GM19239 (cell line): ENCODE data around the gene NANOS2.

Experiments used
- DNase-seq: peaks from one replicate; pipeline ENCODE4 v3.0.0; 2011; ENCODE audit warnings: low spot score; ENCODE audit not compliant: insufficient read length
- FAIRE-seq: peaks from 2 replicates; lab custom pipeline; 2011; peaks lifted over from hg19 to GRCh38; lab: Jason Lieb, UNC

NANOS2 gene

DNA sequence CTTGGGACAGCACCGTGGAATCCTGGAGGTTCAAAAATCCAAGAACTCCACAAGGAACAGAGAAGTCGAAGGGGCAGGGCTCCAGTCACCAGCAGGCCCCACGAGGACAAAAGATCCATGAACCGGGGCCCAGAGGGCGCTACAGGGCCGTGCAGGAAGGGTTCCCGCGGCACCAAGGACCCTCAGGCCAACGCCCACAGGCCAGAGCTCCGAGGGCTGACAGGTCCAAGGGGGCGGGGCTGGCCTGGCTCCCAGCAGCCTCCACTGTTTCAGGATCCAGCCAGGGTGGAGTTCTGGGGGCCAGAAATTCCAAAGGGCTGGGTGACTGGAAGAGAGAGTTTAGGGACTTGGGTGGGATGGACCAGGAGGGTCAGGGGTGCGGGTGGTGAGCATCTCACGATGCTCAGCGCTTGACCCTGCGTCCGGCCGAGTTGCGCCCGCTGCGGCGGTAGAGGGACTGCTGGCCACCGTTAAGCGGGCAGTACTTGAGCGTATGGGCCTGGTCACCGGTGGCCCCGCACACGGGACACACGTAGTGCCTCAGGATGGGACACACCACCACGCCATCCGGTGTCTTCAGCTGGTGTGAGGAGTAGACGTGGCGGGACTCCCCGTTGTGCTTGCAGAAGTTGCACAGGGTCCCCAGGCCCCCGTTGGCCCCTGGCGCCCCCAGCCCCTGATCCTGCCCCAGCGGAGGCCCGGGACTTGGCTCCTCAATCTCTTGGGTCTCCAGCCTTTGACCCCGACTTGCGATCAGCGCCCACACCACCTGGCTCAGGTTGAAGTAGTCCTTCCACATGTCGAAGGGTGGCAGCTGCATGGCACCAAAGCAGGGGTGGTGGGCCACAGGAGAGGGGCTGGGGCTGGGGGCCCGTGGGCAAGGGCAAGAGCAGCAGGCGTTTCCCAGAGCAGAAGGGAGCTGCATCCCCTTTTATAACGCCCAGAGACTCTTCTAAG, at the start of gene NANOS2:
NANOS2 (minus strand) TSS at position 905 of the 957 bp plus-strand sequence; CDS start at position 820, 85 bp downstream.
- FAIRE-seq (no peak), DNase-seq (no peak)

DNA sequence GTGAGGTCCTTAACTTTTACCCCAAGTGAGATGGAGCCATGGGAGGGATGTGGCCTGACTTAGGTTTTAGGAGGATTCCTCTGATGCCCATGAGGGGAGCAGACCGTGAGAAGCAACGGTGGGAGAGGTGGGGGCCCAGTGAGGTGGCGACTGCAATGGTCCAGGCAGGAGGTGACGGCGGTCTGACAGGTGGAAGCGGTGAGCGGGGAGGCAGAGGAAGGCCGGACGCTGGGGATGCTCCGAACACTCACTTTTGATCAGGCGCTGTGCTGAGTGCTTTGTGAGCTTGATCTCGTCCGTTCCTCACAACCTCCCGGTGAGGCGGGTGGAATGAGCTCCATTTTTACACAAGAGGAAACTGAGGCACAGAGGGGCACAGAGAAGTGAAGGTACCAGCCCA, 47.4 kb upstream of the NANOS2 start:
- DNase-seq (no peak), FAIRE-seq (no peak)

DNA sequence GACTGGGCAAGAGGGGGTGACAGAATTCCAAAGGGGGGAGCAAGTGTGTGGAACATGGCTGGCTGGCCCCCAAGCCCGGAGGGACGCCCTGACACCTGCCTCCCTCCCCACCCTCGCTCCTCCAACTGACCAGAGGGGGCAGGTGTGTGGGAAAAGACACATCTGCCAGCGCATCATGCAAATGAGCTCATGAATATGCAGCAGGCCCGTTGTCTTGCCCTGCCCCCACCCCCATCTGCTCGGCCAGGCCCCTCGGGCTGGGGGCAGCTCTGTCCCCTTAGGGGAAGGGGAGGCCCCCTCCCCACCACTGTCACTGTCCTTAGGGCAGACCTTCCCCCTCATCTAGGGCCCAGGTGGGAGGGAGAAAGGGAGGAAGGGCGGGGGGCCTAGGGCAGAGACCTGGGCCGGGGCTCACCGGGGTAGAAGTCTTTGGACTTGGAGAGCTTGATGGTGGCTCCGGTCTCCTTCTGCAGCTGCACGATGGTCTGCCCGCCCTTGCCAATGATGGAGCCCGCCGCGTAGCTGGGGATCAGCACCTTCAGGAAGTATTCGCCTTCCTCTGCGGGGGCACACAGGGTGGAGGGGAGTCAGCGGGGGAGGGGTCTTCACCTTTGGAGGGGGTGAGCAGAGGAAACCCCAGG, 46.1 kb upstream of the NANOS2 start:
- no peak for FAIRE-seq
- DNase-seq: no peak

DNA sequence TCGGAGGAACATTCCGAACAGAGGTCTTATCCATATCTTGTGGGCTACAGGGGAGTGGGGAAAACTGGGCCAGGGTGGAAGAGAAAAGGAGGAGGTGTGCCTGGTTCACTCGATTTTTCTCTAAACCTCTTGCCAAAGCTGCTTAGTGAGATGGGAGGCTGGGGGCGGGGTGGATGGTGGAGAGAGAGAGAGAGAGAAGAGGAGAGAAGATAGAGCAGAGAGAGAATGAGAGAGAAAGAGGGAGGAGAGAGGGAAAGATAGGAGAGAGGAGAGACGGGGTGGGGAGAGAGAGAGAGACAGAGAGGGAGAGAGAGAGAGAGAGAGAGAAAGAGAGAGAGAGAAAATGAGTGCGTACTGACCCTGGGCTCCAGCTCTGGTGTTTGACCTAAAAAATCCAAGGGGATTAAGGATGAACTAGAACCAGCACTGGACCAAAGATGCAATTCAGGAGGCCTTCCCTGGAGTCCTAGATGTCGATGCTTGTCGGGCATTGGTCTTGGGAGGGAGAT, 45.0 kb upstream of the NANOS2 start:
- no peak for DNase-seq
- no peak for FAIRE-seq

DNA sequence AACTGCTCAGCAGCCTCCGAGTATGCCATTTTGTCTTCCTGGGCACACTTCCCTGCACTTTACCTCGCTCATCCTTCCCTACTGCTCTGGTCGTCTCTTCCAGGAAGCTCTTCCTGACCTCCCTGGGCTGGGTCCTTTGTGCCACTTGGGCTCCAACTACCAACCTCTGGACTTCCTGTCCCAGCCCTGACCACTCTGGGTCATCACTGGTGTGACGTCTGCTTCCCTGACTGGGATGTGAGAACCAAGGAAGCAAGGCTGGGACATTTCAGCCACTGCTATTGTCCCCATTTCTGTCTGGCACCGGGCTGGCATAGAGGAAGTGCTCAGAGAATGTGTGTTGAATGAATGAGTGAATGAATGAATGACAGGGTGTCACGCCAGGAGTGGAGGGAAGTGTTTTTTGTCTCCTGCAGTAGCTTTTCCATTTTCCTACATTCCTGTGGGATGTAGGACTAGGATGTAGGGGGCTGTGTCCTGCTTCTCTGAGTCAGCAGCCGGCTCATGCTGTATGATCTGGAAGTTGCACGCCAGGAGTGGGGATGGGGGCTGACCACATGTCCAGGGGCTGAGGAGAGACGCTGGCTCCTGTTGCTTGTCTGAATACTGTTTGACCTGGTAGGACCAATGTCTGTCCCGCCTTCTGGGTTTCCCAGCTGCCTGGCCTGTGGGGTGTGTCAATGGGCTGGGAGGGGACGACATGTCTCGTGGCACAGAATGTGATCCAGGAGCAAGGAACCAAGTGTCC, 44.4 kb upstream of the NANOS2 start:
- no peak for FAIRE-seq
- no peak for DNase-seq

DNA sequence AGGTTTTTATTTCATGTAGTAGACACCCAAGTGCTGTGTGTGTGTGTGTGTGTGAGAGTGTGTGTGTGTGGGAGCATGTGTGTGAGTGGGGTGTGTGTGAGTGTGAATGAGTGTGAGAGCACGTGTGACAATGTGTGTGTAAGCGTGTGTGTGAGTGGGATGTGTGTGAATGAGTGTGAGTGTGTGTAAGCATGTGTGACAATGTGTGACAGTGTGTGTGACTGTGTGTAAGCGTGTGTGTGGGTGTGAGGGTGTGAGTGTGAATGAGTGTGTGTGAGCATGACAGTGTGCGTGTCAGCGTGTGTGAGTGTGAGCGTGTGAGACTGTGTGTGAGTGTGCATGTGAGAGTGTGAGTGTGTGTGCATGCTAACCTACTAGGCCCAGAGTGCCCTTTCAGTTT, 43.7 kb upstream of the NANOS2 start:
- FAIRE-seq: no peak
- no peak for DNase-seq

DNA sequence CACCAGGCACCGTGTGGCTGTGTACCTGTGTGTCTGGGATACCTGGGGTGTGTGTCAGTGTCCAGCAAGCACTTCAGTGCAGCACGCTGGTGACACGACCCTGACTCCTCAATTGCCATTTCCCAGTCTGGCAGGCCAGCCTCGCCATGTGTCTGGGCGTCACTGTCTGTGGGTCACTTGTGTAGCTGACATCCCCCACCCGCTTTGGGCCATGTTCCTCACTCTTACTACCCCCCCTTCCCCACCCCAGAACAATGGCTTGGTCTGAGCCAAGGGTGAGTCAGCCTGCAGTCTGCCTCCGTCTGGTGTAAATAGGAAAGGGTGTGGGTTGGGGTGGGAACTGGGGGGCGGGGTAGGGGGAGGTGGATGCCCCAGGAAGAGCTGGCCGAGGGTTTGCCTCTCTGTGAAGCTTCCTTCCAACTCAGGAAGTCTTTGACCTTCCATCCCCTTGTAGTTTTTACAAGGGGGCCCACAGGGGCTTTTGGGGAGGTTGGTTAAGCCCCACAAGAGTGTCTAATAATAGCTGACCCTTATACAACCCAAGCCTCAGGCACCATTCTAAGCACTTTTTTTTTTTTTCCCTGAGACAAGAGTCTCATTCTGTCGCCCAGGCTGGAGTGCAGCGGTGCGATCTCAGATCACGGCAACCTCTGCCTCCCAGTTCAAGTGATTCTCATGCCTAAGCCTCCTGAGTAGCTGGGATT, 41.5 kb upstream of the NANOS2 start:
- no peak for DNase-seq
- no peak for FAIRE-seq

DNA sequence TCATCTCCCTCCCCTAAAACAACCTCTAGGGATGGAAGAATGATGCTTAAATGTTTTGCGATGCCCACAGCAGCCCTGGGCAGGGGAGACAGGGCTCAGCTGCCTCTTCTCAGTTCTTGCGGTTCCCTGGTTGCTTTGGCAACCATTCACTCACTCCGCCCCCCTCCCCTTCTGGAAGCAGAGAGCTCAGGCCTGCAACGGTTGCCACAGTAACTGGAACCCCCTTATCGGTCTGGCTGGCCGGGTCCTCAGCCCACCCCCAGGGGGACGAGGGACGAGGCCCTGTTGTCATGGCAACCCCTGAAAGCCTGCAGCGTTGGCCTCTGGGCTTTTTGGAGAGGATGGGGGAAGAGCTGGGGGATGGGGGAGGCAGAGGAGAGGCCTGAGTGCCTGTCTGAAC, 39.6 kb upstream of the NANOS2 start:
- no peak for DNase-seq
- FAIRE-seq: no peak

DNA sequence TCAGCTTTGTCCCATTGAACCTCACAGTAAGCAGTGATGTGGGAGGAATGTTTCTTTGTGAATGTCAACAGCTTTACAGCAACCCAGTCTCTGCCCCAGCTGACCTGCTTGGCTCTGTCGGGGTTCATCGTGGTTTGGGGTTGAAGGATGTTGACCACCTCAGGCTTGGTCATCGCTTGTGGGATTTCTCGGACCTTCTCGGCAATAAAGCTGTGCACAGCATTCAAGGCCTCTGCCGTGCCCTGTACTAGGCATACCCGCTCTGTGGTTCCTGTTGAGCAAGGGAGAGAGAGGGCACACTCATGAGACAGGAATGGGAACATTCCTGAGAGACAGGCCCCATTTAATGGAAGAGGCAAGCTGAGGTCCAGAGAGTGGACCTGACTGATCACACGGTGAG, 39.1 kb upstream of the NANOS2 start:
- FAIRE-seq (no peak), DNase-seq (no peak)

DNA sequence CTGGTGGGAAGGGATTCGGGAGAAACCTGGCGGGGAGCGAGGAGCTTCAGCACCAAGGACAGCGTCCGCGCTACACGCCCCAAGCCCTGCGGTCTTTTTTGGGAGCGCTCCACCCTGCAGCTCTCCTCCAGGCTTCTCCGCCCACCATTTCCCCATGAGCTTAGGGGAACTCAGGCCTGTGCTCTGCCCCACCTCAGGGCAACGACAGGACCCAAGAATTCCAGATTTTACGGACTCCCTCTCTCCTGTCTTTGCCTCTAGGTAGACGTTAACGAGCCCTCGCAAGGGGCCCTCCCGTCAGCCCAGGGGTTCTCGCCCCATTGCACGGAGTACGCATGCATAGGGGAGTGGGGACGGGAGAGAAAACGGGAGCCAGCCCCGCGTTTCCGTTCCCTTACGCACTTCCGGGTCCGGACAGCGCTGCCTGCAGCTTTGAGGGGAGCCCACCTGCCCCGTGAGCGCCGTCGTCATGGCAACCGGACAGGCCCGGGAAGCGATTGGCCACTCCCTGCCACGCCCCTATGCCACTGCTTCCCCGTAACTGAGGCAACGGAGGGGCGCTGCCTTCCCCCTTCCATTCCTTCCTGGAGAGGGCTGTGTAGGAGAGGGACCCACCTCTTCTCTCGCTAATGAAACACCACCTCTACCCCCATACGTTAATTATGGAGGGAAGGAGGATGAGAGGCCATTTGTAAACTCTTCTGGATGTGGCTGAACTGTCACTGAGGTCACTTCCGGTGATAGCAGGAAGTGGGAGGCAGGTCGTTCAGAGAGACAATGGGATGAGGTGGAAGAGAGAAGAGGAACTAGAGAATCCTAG, 38.3 kb upstream of the NANOS2 start:
- DNase-seq: no peak
- FAIRE-seq: no peak

DNA sequence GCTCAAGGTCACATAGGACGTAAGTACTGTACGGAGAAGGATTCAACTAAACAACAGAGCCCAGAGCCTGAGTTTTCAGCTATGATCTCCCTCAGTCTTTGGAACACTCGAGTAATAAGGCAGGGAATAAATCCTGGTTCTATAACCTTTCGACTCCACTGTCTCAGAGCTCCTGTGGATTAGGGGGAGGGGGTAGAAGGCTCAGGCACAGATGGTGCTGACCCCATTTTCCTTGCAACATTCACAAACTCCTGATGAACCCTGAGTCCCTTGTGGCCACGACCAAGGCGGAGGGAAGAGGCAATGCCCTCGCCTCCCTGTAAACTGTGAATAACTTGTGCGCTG, 37.7 kb upstream of the NANOS2 start:
- no peak for FAIRE-seq
- no peak for DNase-seq

DNA sequence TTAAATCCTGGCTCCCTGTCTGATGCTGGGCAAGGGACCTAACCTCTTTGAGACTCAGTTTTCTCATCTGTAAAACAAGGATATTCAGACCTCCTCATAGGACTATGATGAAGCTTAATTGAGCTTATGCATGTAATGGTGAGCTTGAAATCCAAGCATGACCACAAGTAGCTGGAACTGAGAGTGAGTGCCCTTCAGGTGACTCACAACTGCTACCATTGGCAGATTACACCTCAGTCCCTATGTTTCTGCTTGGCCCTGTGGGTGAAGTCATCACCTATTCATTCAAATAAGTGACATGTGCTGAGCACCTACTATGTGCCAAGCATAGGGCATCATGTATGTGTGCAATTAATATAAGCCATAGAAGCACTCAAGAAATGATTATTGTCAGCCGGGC, 33.3 kb upstream of the NANOS2 start:
- FAIRE-seq (no peak), DNase-seq (no peak)

DNA sequence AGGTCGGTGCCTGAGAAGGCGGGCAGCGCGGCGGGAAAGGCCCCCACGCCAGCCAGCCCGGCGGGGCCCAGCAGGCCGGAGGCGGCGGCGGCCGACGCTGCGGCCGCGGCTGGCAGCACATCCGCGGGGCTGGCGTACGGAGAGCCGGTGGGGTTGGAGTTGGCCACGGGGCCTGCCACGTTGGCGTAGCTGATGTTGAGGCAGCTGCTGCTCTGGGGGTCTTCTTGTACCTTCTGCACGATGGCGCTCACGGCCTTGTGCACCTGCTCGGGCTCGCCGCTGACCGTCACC, 25.9 kb upstream of the NANOS2 start:
- no peak for DNase-seq

DNA sequence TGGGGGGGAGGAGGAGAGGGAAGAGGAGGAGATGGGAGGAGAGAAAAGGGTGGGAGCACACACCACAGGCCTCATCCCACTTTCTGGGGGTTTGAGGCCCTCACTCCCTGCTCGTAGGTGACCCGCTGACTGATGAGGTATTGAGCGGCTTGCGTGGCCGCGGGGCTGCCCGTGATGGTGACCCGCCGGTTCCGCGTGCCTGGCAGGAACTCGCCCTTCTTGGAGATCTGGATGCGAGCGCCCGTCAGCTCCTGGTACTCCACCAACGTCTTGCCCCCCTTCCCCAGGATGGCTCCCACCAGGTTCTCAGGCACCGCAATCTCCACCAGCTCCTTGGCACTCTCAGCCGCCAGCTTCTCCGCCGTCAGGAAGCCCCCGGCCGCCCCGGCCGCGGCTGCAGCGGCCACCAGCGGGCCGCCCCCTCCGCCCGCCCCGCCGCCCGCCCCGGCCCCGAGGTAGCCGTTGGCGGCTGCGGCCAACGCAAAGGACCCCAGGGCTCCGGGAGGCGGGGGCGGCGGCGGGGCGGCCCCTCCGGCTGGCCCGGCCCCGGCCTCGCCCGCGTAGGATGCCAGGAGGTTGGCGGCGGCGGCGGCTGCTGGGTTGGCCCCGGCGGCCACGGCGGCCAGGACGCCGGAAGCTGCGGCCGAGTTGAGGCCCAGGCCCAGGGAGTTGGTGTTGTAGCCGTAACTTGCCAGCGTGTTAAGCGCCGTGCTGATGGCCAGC, 25.4 kb upstream of the NANOS2 start:
- DNase-seq (no peak), FAIRE-seq (no peak)

More for the DNA sequence above, 25.9 kb upstream of the NANOS2 start:
- FAIRE-seq: no peak

DNA sequence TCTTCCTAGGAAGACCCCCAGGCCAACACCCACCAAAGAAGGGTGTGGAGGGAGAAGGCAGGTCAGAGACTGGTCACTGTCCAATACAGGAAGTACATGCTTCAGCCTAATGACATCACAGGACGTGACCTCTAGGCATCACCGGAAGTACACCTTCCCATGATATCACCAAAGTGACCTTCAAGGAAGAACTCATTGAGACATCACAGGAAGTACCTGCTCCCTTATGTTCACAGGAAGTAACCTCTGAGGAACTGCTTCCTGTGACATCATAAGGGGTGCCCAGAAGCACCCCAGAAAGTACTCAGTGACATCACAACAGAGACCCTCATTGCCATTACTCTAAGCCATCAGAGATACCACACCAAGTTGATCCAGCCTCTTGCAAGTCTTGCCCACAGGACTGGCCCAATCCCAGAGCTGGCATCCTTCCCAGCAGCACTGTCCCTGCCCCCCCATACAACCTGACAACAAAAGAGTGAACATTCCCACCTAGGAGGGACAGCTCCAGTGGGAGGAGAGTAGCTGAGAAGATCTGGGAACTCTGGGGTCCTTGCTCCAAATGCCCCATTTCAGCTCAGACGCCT, 24.2 kb upstream of the NANOS2 start:
- no peak for FAIRE-seq
- no peak for DNase-seq

DNA sequence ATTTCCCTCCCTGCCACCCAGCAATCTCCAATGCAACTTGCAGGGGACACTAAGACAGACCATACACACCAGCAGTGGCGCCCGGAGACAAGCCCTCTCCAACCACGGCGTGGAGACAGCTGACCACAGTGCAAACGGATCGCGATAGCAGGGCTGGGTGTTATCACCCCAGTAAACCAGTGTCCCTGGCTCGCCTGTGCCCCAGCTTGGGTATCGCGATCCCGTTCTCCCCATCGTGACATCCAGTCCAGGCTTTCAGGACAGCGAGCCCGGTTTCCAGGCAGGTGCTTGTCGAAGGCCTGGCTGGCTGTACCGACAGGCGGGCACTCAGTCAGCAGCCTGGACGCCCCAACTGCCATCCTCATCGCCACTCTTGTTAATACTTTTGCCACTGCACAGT, 20.7 kb upstream of the NANOS2 start:
- no peak for FAIRE-seq
- no peak for DNase-seq

DNA sequence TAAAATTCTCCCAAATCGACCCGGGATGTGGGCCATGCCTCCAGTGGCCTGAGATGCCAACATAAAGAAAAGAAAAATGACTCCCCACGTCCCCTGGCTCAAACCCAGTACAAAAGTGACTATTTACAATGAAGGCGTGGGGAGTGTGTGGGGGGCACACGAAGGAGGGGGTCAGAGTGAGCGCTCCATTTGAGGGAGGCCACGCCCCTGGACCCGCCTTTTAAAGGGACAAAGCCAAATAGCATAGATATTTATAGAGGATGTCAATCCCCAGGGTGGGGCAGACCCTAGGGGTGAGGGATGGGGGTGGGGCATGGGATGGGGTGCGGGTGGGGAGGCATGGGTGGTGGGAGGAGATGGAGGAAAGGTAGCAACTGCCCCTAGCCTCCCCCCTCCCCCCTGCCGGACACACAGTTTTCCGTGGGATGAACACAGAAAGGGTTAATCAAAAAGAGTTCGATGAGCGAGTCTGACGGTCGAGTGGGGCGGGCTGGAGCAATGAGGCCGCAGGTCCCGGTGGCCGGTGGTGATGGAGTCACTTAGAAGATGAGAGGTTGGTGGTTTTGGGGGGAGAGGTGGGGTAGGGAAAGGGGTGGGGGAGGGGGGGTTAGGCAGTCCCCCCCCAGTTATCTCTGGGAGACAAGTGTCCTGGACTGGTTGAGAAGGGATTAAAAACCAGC, 20.1 kb upstream of the NANOS2 start:
- no peak for FAIRE-seq

DNA sequence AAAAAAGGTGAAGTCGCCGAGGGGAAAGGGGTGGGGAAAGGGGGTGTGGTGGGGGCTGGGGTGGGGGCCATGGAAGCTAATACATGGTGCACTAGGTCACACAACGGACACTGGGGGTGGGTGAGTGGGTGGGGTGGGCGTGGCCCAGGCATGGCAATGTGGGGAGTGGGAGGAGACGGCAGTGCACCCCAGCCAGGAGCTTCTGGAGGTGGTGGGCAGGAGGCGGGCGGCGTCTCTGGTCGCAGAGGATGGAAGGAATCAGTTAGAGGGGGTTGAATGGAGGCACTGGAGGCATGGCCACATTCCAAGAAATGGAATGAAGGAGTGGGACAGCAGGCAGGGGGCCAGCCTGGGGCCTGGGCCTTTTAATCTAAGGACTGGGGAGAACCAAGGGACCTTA, 19.2 kb upstream of the NANOS2 start:
- FAIRE-seq: no peak
- DNase-seq: no peak

More for the DNA sequence above, 20.1 kb upstream of the NANOS2 start:
- no peak for DNase-seq
